ENCODE measurements around the gene SLC6A8. TPM values are rescaled to one million over a fixed set of nuclear protein-coding genes. Genes with fewer than 3 reads are reported as not detected.

SLC6A8 gene
- total and polyA plus RNA-seq, 2 donors (not counting 3 experiments of a cell fraction or from before 2014, with no cell fraction given): 22.7 to 23.6 TPM

GRCh38 chrX:153673428-153674218 is 14.1 kb upstream of the SLC6A8 start, which contains the start of gene PNCK:
PNCK (minus strand) TSS chrX:153673813; CDS start chrX:153673076, 737 bp downstream.
- ChIA-PET CTCF (no interaction called here), POLR2A (no interaction called here)
- BruUV-seq (replicated peaks): no TSS peak
- FAIRE-seq (no peak), DNase-seq (ENCODE audit: low read depth, low spot score) (no peak)
- TF ChIP-seq POLR2A (IDR thresholded peaks at IDR 0.05; ENCODE audit: low read depth, low read length) (no peak), CTCF (IDR thresholded peaks at IDR 0.05; ENCODE audit: extremely low read depth in 1 of 2, insufficient read depth in 1 of 2, low read depth in 1 of 2, low read length in 2 of 2) (no peak), MAX (IDR thresholded peaks at IDR 0.05; ENCODE audit: insufficient read depth, insufficient read length) (no peak), GATA2 (IDR thresholded peaks at IDR 0.05; ENCODE audit: insufficient read depth, insufficient read length, low read depth, low read length) (no peak), JUN (IDR thresholded peaks at IDR 0.05; ENCODE audit: borderline replicate concordance, insufficient read depth, insufficient read length, low read depth) (no peak), POLR2AphosphoS5 (IDR thresholded peaks at IDR 0.05; ENCODE audit: insufficient read depth, low read depth, low read length) (no peak), MYC (IDR thresholded peaks at IDR 0.05; ENCODE audit: low read depth, low read length) (no peak), EZH2 (IDR thresholded peaks at IDR 0.05; ENCODE audit: borderline replicate concordance, low read depth, low read length, severe bottlenecking) (no peak), FOS (IDR thresholded peaks at IDR 0.05; ENCODE audit: borderline replicate concordance, insufficient read depth, low read length) (no peak)
- H3K27me3 ChIP-seq (ENCODE audit: control insufficient read depth in 2 of 2, insufficient read depth in 2 of 2, low read length in 2 of 2): peaks cover 5 to 12% of the 10 kb centered on the region in 2 experiments
- dilution Hi-C loops (cut with MboI; ENCODE audit: extremely low pct_ligation_motif_present, low sequenced_read_pairs): no loop called here
- no peak within 1 kb of the TSS for H3K9ac ChIP-seq (replicated peaks; ENCODE audit: extremely low read depth, insufficient read depth, low read length)
- H3K9me1 ChIP-seq (replicated peaks; ENCODE audit: control insufficient read depth, extremely low read depth, insufficient read depth, low read length): no peaks in the 10 kb centered on the region
- no peaks in the 10 kb centered on the region for H3K4me1 ChIP-seq (ENCODE audit: control insufficient read depth, extremely low read depth, insufficient read depth, low read length)
- no peak within 1 kb of the TSS for H3K27ac ChIP-seq (ENCODE audit: insufficient read depth, low read depth, low read length)
- no peak within 1 kb of the TSS for H3K4me2 ChIP-seq (ENCODE audit: insufficient read depth, low read length)
- no peak within 1 kb of the TSS for H2AFZ ChIP-seq (ENCODE audit: low read depth, low read length)
- H3K79me2 ChIP-seq (ENCODE audit: control insufficient read depth, insufficient read depth, low read length): no peaks in the 10 kb centered on the region
- no peaks in the 10 kb centered on the region for H4K20me1 ChIP-seq (replicated peaks; ENCODE audit: control insufficient read depth, extremely low read depth, insufficient read depth, low read length)
- H3K36me3 ChIP-seq (ENCODE audit: control insufficient read depth in 2 of 2, extremely low read depth in 1 of 2, insufficient read depth in 2 of 2, low read length in 2 of 2): no peaks in the 10 kb centered on the region
- intact Hi-C loops (cut with micrococcal nuclease): no loop called here
- no peaks in the 10 kb centered on the region for H3K9me3 ChIP-seq (replicated peaks; ENCODE audit: control insufficient read depth, insufficient read depth, low read length)
- H3K4me3 ChIP-seq (replicated peaks in 1 of 3; ENCODE audit: insufficient read depth in 1 of 3, low read depth in 1 of 3, low read length in 3 of 3): no peak within 1 kb of the TSS
